Germinal center (tissue), 1 donor: ENCODE data around the gene ABCG5.
A peak's percentile ranks its signal among the peaks of the same experiment; 100 is the strongest.

Source experiments
- DNase-seq: peaks from one replicate; pipeline ENCODE4 v3.0.0; 2012; ENCODE audit warnings: mixed read lengths, low spot score

Gene ABCG5

DNA sequence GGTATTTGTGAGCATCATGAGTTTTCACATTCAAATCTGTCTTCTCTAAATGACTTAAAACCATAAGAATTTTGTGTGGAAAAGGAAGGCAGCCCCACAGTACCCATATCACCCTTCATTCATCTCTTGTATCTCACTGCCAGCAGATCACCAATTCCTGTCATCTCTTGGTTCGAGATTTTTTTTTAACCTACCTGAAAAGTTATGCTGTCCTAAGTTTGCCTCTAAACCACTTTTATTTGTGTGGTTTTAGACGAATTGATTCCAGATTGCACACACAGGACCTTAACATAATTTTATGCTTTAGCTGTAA, 32.0 kb downstream of the ABCG5 start:
- no peak for DNase-seq

- no peak for DNase-seq
These were observed 35.5 kb downstream of the ABCG5 start for GRCh38 chr2:43803113-43803512.

GRCh38 chr2:43802135-43802534, 36.5 kb downstream of the ABCG5 start:
- no peak for DNase-seq

GRCh38 chr2:43800894-43801293, 37.7 kb downstream of the ABCG5 start:
- DNase-seq = no peak

DNA sequence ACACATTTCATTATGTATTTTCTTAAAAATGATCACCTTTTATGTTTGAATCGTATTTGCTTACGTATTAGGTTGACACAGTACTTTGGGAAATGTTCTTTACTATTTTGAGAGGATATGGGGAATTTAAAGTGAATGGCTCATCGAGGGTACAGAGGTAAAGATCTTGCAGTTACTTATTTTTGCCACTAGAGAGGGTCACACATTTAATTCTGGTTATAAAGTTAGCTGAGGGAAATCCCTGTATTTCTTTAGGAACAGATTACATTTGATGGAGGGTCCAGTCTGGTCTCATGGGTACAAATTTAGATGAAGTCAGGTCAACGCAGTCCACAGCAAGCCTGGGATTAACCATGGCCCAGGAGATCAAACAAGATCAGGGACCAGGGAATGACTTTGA, 40.3 kb downstream of the ABCG5 start:
- peak; percentile 14 for DNase-seq

- no peak for DNase-seq
These were observed 42.4 kb downstream of the ABCG5 start for GRCh38 chr2:43796206-43796605.

DNA sequence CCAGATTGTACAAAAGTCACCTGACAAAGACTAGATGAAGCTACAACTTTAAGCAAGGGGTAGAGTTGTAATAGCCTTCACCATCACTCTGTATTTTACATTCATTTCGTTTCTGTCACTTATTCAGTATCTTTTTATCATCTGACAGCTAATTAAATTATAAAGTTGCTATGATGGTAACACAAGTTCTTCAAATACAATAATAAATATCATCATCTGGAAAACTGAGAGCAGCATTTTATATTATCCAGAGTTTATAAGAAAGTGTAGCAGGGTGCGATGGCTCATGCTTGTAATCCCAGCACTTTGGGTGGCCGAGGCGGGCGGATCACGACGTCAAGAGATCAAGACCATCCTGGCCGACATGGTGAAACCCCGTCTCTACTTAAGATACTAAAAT, 43.7 kb downstream of the ABCG5 start:
- no peak for DNase-seq

DNA sequence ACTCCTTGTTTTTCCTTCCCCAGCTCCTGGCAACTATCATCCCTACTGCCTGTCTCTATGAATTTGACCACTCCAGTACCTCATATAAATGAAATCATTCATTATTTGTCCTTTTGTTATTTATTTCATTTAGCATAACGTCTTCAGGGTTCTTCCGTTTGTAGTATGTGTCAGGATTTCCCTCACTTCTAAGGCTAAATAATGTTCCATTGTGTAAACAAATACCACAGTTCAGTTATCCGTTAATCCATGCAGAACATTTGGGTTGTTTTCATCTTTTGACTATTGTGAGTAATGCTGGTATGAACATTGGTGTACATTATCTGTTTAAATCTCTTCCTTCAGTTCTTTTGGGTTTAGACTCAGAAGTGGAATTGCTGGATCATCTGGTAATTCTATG, 46.0 kb downstream of the ABCG5 start:
- no peak for DNase-seq

GRCh38 chr2:43791035-43791765, 47.4 kb downstream of the ABCG5 start:
- no peak for DNase-seq

DNA sequence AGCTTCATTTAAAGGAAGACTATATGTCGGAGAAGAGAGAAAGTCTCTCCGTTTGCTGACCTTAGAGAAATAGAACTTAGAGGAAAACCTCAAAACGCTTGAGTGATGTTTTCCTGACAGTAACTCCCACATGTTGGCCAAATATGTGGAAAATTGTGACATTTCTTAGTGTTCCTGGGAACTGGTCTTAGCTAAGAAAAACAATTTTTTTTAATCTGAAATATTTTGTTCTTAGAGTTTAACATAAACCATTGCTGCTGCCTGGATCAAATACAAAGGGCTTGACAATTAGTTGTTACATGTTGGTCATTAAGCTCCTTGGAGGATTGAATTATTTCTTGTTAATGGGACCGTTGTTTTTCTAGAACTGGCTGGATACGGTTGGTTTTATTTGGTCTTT, 48.5 kb downstream of the ABCG5 start:
- no peak for DNase-seq

DNA sequence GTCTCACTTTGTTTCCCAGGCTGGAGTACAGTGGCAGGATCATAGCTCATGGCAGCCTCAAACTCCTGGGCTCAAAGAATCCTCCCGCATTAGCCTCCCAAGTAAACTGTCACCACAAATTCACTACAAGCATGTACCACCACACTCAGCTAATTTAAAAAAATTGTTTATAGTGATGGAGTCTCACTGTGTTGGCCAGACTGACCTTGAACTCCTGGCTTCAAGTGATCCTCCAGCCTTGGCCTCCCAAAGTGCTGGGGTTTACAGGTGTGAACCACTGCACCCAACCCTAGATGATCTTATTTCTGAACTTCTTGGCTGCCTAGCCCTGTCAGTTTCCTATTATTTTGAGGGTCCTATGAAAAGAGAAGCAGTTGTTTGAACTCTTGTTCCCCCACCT, 50.0 kb downstream of the ABCG5 start:
- no peak for DNase-seq

GRCh38 chr2:43787895-43788294, 50.7 kb downstream of the ABCG5 start:
- DNase-seq = no peak

DNA sequence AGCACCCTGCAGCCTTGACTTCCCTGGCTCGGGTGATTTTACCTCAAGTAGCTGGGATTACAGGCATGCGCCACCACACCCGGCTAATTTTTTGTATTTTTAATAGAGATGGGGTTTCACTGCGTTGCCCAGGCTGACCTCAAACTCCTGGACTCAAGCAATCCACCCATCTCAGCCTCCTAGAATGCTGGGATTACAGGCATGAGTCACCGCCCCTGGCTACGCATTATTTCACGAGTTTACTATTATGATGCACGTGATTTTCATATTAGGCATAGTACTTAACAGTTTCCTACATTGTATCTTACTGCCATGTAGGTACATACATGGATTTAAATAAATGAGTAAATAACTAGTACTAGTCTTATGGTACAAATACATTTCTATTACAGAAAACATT, 60.4 kb downstream of the ABCG5 start:
- no peak for DNase-seq

DNA sequence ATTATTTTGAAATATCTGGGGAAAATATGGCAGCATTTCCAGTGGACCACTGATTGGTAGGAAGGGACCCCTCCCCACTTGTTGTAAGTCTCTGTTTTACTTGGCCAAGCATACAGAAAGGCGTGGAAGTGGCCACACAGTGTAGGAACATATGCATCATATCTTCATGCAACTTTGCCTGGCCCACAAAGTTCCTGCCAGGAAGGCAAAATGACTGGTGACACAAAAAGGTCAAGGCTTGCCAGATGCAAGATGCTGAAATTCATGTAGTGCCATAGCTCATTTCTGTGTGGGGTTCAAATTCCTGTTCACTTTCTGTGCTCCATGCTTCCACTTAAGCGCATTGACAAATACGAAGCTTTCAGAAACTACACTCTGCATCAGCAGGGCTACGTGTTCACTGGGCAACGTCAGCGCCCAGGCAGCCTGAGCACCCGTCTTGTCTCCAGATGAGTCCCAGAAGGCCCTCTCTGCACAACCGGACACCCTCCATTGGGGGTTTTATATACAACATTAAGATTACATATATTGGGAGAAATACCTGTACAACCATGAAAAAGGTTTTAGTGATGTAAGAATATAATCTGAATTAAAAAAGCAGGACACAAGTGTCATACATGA, 61.2 kb downstream of the ABCG5 start:
- no peak for DNase-seq

DNA sequence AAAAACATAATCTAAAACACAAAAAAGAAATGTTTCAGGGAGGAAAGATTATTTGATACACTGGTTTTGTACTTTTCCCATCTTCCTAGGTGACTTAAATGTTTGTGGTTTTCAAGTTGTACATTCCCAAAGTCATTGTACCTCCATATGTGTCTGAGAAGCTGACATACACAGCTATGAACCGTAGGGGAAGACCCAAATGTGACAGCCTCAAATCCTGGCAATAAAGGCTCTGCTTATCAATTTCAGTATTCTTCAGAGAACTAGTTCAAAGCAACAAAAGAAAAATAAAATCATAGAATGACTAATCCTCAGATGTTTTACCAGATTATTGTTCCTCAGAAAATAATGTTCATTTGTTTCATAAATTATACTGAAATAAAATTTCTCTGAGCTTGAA, 62.3 kb downstream of the ABCG5 start:
- DNase-seq = no peak

GRCh38 chr2:43774617-43775016, 64.0 kb downstream of the ABCG5 start:
- DNase-seq = no peak

- DNase-seq = peak; percentile 84
These were observed 64.6 kb downstream of the ABCG5 start, which contains the start of gene DYNC2LI1 for GRCh38 chr2:43773876-43774613. DYNC2LI1 (plus strand) TSS chr2:43774039; CDS start chr2:43774139, 100 bp downstream.

- DNase-seq = no peak
These were observed 72.6 kb downstream of the ABCG5 start for GRCh38 chr2:43766006-43766405.

GRCh38 chr2:43764086-43764705, 74.4 kb downstream of the ABCG5 start:
- DNase-seq = no peak

- DNase-seq = no peak
These were observed 75.5 kb downstream of the ABCG5 start for GRCh38 chr2:43763091-43763490.
